SW480 (cell line): ENCODE measurements around the gene TRABD2B.

ENCODE experiments used
- DNase-seq: peaks from one replicate; pipeline ENCODE4 v3.0.0-alpha.2; 2016; ENCODE audit warnings: low spot score

The TRABD2B gene

GRCh38 chr1:47997289-47998200 lies at the start of gene TRABD2B:
TRABD2B (minus strand) TSS chr1:47997385.
- peak; percentile 53 for DNase-seq

GRCh38 chr1:48044311-48044710 lies 47.1 kb upstream of the TRABD2B start:
- DNase-seq: no peak

- DNase-seq: no peak
Observed at GRCh38 chr1:48043622-48044021, 46.4 kb upstream of the TRABD2B start.

GRCh38 chr1:48040154-48040553 lies 43.0 kb upstream of the TRABD2B start:
- no peak for DNase-seq

- peak; percentile 72 for DNase-seq
Observed at GRCh38 chr1:48039088-48040054, 42.2 kb upstream of the TRABD2B start.

GRCh38 chr1:48038270-48038767 lies 41.1 kb upstream of the TRABD2B start:
- no peak for DNase-seq

- DNase-seq: no peak
Observed at GRCh38 chr1:48036710-48037355, 39.6 kb upstream of the TRABD2B start.

- DNase-seq: no peak
Observed at GRCh38 chr1:48035371-48036141, 38.4 kb upstream of the TRABD2B start.

- no peak for DNase-seq
Observed at GRCh38 chr1:48033495-48034045, 36.4 kb upstream of the TRABD2B start.

- DNase-seq: no peak
Observed at GRCh38 chr1:48031676-48032075, 34.5 kb upstream of the TRABD2B start.

- DNase-seq: no peak
Observed at GRCh38 chr1:48030696-48031365, 33.6 kb upstream of the TRABD2B start.

GRCh38 chr1:48030211-48030610 lies 33.0 kb upstream of the TRABD2B start:
- no peak for DNase-seq

- DNase-seq: no peak
Observed at GRCh38 chr1:48028218-48029069, 31.3 kb upstream of the TRABD2B start.

- no peak for DNase-seq
Observed at GRCh38 chr1:48027533-48027835, 30.3 kb upstream of the TRABD2B start.

- DNase-seq: peak; percentile 76
Observed at GRCh38 chr1:48026701-48027532, 29.7 kb upstream of the TRABD2B start.

GRCh38 chr1:48026275-48026674 lies 29.1 kb upstream of the TRABD2B start:
- DNase-seq: peak; percentile 64

- no peak for DNase-seq
Observed at GRCh38 chr1:48025076-48025475, 27.9 kb upstream of the TRABD2B start.

- DNase-seq: no peak
Observed at GRCh38 chr1:48023488-48023887, 26.3 kb upstream of the TRABD2B start.

- no peak for DNase-seq
Observed at GRCh38 chr1:48022306-48022705, 25.1 kb upstream of the TRABD2B start.
